Measurements from ENCODE around the gene AOPEP.

The AOPEP gene

GRCh38 chr9:94758880-94759279 is 32.4 kb downstream of the AOPEP start:
- no peak for TF ChIP-seq CTCF (IDR thresholded peaks at IDR 0.05; ENCODE audit: insufficient read depth, missing control alignments)
- DNase-seq (ENCODE audit: insufficient read length, low spot score) (no peak), FAIRE-seq (no peak)

- no peak for FAIRE-seq
Measured at GRCh38 chr9:94760010-94760409, 33.5 kb downstream of the AOPEP start.

GRCh38 chr9:94760660-94761059 is 34.2 kb downstream of the AOPEP start:
- no peak for TF ChIP-seq CTCF (IDR thresholded peaks at IDR 0.05; ENCODE audit: insufficient read depth, missing control alignments)
- DNase-seq (ENCODE audit: insufficient read length, low spot score) (peak; percentile 85), FAIRE-seq (peak; percentile 98)

More at GRCh38 chr9:94760010-94760409, 33.5 kb downstream of the AOPEP start:
- no peak for TF ChIP-seq CTCF (IDR thresholded peaks at IDR 0.05; ENCODE audit: insufficient read depth, missing control alignments)
- no peak for DNase-seq (ENCODE audit: insufficient read length, low spot score)

GRCh38 chr9:94761481-94761880 is 35.0 kb downstream of the AOPEP start:
- FAIRE-seq, result no peak
- no peak for TF ChIP-seq CTCF (IDR thresholded peaks at IDR 0.05; ENCODE audit: insufficient read depth, missing control alignments)
- DNase-seq (ENCODE audit: insufficient read length, low spot score), result no peak

GRCh38 chr9:94767331-94768072 is 41.0 kb downstream of the AOPEP start:
- DNase-seq (ENCODE audit: insufficient read length, low spot score), result no peak
- FAIRE-seq, result no peak
- TF ChIP-seq CTCF (IDR thresholded peaks at IDR 0.05; ENCODE audit: insufficient read depth, missing control alignments), result no peak

- no peak for DNase-seq (ENCODE audit: insufficient read length, low spot score)
- no peak for TF ChIP-seq CTCF (IDR thresholded peaks at IDR 0.05; ENCODE audit: insufficient read depth, missing control alignments)
- no peak for FAIRE-seq
Measured at GRCh38 chr9:94768766-94769165, 42.3 kb downstream of the AOPEP start.

GRCh38 chr9:94770334-94770733 is 43.8 kb downstream of the AOPEP start:
- no peak for TF ChIP-seq CTCF (IDR thresholded peaks at IDR 0.05; ENCODE audit: insufficient read depth, missing control alignments)
- DNase-seq (ENCODE audit: insufficient read length, low spot score) (no peak), FAIRE-seq (no peak)

Measured in D721Med (cell line).